ENCODE results near the gene EN1.

Gene EN1

GRCh38 chr2:118850901-118851415, 3.5 kb upstream of the EN1 start:
- TF ChIP-seq MYC (IDR thresholded peaks at IDR 0.05; ENCODE audit: low read depth, low read length) = no peak
- no peak for TF ChIP-seq CTCF (IDR thresholded peaks at IDR 0.05; ENCODE audit: low read depth, low read length)
- TF ChIP-seq POLR2A (IDR thresholded peaks at IDR 0.05; ENCODE audit: extremely low read depth, insufficient read length) = no peak
- TF ChIP-seq MAX (IDR thresholded peaks at IDR 0.05; ENCODE audit: low read depth, low read length) = no peak
- no peak for DNase-seq (ENCODE audit: low read depth)

GRCh38 chr2:118850168-118850900, 2.9 kb upstream of the EN1 start:
- no peak for DNase-seq (ENCODE audit: low read depth)
- TF ChIP-seq MYC (IDR thresholded peaks at IDR 0.05; ENCODE audit: low read depth, low read length) = no peak
- no peak for TF ChIP-seq CTCF (IDR thresholded peaks at IDR 0.05; ENCODE audit: low read depth, low read length)
- TF ChIP-seq MAX (IDR thresholded peaks at IDR 0.05; ENCODE audit: low read depth, low read length) = no peak
- no peak for TF ChIP-seq POLR2A (IDR thresholded peaks at IDR 0.05; ENCODE audit: extremely low read depth, insufficient read length)
- H3K4me3 ChIP-seq (ENCODE audit: low read depth, low read length) = no peak overlapping the region

More at GRCh38 chr2:118850901-118851415, 3.5 kb upstream of the EN1 start:
- H3K4me3 ChIP-seq (ENCODE audit: low read depth, low read length) = no peak overlapping the region

- TF ChIP-seq POLR2A (IDR thresholded peaks at IDR 0.05; ENCODE audit: extremely low read depth, insufficient read length) (no peak), CTCF (IDR thresholded peaks at IDR 0.05; ENCODE audit: low read depth, low read length) (no peak), MAX (IDR thresholded peaks at IDR 0.05; ENCODE audit: low read depth, low read length) (no peak), MYC (IDR thresholded peaks at IDR 0.05; ENCODE audit: low read depth, low read length) (no peak)
- H3K4me3 ChIP-seq (ENCODE audit: low read depth, low read length) = no peak overlapping the region
- DNase-seq (ENCODE audit: low read depth) = no peak
These were observed 2.0 kb upstream of the EN1 start for GRCh38 chr2:118849226-118850167.

- no peak overlapping the region for H3K4me3 ChIP-seq (ENCODE audit: low read depth, low read length)
- TF ChIP-seq POLR2A (IDR thresholded peaks at IDR 0.05; ENCODE audit: extremely low read depth, insufficient read length) = no peak
- no peak for TF ChIP-seq MAX (IDR thresholded peaks at IDR 0.05; ENCODE audit: low read depth, low read length)
- no peak for TF ChIP-seq MYC (IDR thresholded peaks at IDR 0.05; ENCODE audit: low read depth, low read length)
- no peak for TF ChIP-seq CTCF (IDR thresholded peaks at IDR 0.05; ENCODE audit: low read depth, low read length)
- DNase-seq (ENCODE audit: low read depth) = no peak
These were observed 1.2 kb upstream of the EN1 start for GRCh38 chr2:118848381-118849225.

GRCh38 chr2:118847762-118848172, 319 bp upstream of the EN1 start:
- TF ChIP-seq CTCF (IDR thresholded peaks at IDR 0.05; ENCODE audit: low read depth, low read length) (no peak), MAX (IDR thresholded peaks at IDR 0.05; ENCODE audit: low read depth, low read length) (no peak), POLR2A (IDR thresholded peaks at IDR 0.05; ENCODE audit: extremely low read depth, insufficient read length) (no peak), MYC (IDR thresholded peaks at IDR 0.05; ENCODE audit: low read depth, low read length) (no peak)
- H3K4me3 ChIP-seq (ENCODE audit: low read depth, low read length) = no peak overlapping the region
- no peak for DNase-seq (ENCODE audit: low read depth)

All from NB4 (cell line).